ENCODE data around the gene HSPB1.

HSPB1 gene

GRCh38 chr7:76353744-76354143, 51.3 kb downstream of the HSPB1 start:
- H3K4me1 ChIP-seq (ENCODE audit: control insufficient read depth, insufficient read depth, low read length): peaks cover 53% of the 10 kb centered on the region
- no peaks in the 10 kb centered on the region for H3K9me3 ChIP-seq (ENCODE audit: control insufficient read depth, low read length)
- H3K9ac ChIP-seq (ENCODE audit: low read length): no peak overlapping the region
- H3K4me3 ChIP-seq (ENCODE audit: low read length): no peak overlapping the region
- no peak for DNase-seq (ENCODE audit: low read depth)
- H3K27me3 ChIP-seq (replicated peaks; ENCODE audit: control insufficient read depth, insufficient read depth, low read length): no peaks in the 10 kb centered on the region
- peaks cover 57% of the 10 kb centered on the region for H3K36me3 ChIP-seq (ENCODE audit: control insufficient read depth, insufficient read depth, low read length, severe bottlenecking)

All from adipocyte (in vitro differentiated cells).